GM13976 (cell line): ENCODE data around the gene TMEM169.

ENCODE experiments used
- DNase-seq: peaks from one replicate; pipeline ENCODE4 v3.0.0; 2012; ENCODE audit warnings: low spot score
- in situ Hi-C: fragments of 300-500 bp; cut with MboI; formaldehyde crosslinking; loops from one replicate; pipeline ENCODE4 v1.12.0; 2022; ENCODE audit warnings: low sequenced_read_pairs, mixed read lengths, inconsistent platforms; ENCODE audit not compliant: unreplicated experiment
- TF ChIP-seq, protein P1 (sequence below): IDR thresholded peaks from 2 replicates; pipeline ENCODE4 v1.5.1; 2012; ENCODE audit warnings: borderline replicate concordance, mild to moderate bottlenecking; ENCODE audit not compliant: insufficient read depth; ENCODE audit errors: extremely low read depth, missing control alignments, control extremely low read depth

TMEM169 gene

DNA sequence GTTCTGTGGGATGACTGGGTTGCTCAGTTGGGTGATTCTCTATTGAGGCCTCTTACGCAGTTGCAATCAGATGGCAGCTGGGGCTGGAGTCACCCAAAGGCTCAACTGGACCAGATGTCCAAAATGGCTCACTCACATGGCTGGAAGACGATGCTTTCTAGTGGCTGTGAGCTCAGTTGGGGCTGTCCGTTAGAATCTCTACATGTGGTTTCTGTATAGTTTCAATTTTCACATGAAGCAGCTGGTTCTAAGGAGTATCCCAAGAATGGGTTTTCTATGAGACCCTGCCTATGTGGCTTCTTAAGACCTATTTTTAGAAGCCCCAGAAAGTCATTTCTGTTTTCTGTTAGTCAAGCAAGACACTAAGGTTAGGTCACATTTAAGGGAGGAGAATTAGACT, 31.9 kb downstream of the TMEM169 start:
- TF ChIP-seq, protein P1, sequence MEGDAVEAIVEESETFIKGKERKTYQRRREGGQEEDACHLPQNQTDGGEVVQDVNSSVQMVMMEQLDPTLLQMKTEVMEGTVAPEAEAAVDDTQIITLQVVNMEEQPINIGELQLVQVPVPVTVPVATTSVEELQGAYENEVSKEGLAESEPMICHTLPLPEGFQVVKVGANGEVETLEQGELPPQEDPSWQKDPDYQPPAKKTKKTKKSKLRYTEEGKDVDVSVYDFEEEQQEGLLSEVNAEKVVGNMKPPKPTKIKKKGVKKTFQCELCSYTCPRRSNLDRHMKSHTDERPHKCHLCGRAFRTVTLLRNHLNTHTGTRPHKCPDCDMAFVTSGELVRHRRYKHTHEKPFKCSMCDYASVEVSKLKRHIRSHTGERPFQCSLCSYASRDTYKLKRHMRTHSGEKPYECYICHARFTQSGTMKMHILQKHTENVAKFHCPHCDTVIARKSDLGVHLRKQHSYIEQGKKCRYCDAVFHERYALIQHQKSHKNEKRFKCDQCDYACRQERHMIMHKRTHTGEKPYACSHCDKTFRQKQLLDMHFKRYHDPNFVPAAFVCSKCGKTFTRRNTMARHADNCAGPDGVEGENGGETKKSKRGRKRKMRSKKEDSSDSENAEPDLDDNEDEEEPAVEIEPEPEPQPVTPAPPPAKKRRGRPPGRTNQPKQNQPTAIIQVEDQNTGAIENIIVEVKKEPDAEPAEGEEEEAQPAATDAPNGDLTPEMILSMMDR: no peak
- in situ Hi-C loops: no loop called here
- DNase-seq: peak; percentile 30

DNA sequence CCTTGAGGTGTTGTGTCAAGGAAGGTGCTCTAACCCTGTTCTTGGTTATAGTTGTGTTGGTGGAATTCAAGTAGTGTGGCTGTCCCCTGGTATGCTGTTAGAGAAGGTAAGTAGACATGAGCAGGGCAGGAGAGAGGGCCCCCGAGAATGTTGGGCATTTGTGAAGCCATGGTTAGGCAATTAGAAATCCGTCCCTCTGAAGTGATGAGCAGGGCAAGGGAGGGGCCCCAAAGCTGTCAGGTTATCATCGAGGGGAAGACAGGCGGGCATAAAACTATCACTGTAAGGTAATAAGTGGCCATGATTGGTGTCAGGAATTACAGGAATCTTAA, 32.6 kb downstream of the TMEM169 start:
- DNase-seq: no peak
- in situ Hi-C loops: no loop called here

DNA sequence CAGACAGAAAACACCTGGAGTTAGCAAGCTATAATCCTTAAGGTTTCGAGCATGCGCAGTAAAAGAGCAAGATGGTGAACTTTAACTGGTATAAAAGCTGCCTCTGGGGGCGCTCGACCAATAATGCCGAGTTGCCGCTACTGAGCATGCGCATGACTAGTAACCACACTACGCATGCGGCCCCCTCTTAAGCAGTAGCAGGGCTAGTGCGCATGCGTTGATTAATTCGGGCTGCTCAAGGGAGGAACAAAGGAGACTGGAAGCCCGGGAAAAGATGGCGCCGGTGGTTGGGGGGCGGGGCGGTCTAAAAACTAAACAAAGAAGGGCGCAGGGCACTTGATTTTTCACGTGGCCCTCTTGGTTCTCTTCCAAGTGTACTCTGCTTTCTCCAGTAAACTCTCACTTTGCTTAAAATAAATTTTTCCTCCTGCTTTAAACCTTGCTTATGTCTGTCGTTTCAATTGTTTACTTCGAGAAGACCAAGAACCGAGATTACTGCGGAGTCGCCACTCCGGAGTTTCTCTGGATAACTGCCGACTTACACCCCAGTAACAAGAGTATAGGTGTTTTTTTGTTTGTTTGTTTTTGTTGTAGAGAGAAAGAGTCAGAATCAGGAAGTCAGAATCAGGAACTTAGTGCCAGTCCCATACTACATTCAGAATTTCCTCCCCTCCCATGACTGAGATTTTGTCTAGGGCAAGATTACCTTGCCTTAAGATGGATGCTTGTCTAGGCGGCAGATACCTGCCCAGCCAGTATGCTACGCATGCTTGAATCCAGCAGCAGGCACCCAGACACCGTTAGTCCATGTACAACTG, 33.2 kb downstream of the TMEM169 start:
- TF ChIP-seq, protein P1: peak; percentile 70
- in situ Hi-C loops: no loop called here
- DNase-seq: peak; percentile 84

More for the DNA sequence above, 32.6 kb downstream of the TMEM169 start:
- TF ChIP-seq, protein P1: no peak

DNA sequence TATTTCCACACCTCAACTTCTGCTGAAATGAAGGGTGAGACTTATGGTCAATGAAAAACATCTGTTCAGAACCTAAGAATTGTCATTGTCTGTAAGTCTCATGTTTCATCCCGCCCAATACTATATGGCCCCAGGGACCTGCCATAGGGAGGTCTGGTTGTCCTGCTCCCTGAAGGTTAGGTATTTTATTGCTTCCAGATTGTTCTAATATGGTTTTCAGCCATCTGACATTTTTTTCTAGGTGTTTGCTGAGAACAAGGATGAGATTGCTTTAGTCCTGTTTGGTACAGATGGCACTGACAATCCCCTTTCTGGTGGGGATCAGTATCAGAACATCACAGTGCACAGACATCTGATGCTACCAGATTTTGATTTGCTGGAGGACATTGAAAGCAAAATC, 34.7 kb downstream of the TMEM169 start:
- in situ Hi-C loops: no loop called here
- DNase-seq: no peak
- TF ChIP-seq, protein P1: no peak

DNA sequence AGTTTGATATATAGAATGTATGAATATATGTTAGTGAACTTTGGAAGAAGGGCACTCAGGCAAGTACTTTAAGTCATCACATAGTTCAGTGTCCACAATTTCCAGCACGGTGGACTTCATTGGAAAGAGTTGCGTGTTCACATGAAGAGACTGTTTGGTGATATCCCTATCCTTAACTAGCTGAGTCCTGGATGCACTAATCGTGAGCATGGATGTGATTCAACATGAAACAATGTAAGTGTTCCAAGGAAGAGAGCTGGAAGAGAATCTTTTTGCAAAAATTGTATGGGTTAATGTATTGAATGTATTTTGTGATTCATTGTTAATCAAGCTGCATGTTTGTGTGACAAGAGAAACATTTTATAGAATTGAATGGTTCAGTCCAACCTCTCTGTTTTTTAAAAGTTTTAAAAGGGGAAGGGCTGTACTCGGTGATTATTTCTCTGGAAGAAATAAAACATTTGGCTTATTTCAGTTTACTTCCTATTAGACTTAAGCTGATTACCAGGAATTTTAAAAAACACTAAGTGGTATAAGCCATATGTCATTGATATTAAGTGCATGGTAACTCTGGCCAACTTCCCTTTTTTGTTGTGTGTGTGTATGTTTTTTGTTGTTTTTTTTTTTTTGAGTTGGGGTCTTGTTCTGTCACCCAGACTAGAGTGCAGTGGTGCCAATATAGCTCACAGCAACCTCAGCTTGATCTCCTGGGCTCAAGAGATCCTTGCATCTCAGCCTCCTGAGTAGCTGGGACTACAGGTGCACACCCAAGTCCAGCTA, 36.0 kb downstream of the TMEM169 start:
- in situ Hi-C loops: no loop called here
- no peak for DNase-seq
- TF ChIP-seq, protein P1: no peak

DNA sequence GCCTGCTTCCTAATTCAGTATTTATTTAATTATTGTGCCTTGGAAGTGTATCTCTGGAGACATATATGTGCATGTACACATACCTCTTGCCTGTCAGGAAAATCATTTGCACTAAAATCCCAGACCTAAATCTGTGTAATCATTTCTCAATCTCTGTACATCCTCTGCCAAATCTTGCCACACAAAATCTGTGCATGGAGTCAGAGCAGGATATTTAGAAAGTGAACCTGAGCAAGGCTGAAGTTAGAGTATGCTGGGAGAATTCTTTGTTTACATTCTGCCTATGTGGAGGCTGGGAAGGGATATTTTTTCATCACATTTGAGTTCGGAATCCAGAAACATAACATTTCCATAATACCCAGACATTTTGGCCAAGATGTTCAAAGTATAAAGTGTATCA, 36.8 kb downstream of the TMEM169 start:
- in situ Hi-C loops: no loop called here
- TF ChIP-seq, protein P1: no peak
- no peak for DNase-seq
